ENCODE results near the gene TBC1D12.

DNA sequence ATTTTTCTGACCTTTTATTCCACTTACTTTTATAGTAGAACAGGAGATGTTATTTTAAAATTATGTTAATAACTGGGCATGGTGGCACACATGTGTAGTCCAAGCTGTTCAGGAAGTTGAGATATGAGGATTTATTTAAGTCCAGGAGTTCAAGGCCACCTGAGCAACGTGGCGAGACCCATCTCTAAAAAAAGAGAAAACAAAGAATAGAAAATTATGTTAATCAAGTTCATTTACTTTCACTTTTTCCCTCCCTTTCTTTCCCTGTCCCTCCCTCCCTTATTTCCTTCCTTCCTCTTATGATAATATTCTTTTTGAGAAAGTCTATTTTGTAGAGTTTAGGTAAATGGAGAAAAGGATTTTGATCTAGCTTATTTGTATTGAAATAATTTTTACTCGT lies 94.3 kb downstream of the TBC1D12 start:
- no peak for TF ChIP-seq POLR2A (IDR thresholded peaks at IDR 0.05)
- TF ChIP-seq, protein P1, sequence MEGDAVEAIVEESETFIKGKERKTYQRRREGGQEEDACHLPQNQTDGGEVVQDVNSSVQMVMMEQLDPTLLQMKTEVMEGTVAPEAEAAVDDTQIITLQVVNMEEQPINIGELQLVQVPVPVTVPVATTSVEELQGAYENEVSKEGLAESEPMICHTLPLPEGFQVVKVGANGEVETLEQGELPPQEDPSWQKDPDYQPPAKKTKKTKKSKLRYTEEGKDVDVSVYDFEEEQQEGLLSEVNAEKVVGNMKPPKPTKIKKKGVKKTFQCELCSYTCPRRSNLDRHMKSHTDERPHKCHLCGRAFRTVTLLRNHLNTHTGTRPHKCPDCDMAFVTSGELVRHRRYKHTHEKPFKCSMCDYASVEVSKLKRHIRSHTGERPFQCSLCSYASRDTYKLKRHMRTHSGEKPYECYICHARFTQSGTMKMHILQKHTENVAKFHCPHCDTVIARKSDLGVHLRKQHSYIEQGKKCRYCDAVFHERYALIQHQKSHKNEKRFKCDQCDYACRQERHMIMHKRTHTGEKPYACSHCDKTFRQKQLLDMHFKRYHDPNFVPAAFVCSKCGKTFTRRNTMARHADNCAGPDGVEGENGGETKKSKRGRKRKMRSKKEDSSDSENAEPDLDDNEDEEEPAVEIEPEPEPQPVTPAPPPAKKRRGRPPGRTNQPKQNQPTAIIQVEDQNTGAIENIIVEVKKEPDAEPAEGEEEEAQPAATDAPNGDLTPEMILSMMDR (IDR thresholded peaks at IDR 0.05) = no peak
